ENCODE measurements around the gene ST6GAL1.

Gene ST6GAL1

GRCh38 chr3:187084126-187084525 is 153.8 kb downstream of the ST6GAL1 start:
- H3K4me3 ChIP-seq: no peak overlapping the region
- no peak overlapping the region for H3K27ac ChIP-seq
- TF ChIP-seq CTCF (IDR thresholded peaks at IDR 0.05): no peak
- no peak for DNase-seq (ENCODE audit: low spot score)

- TF ChIP-seq CTCF (IDR thresholded peaks at IDR 0.05): no peak
- Histone ChIP-seq H3K4me3 (no peak overlapping the region), H3K27ac (peak overlapping the region; percentile 6 to 62)
- DNase-seq (ENCODE audit: low spot score): no peak
Observed at GRCh38 chr3:187084580-187084979, 154.3 kb downstream of the ST6GAL1 start.

GRCh38 chr3:187085021-187085666 is 154.8 kb downstream of the ST6GAL1 start:
- TF ChIP-seq CTCF (IDR thresholded peaks at IDR 0.05): no peak
- H3K4me3 ChIP-seq: no peak overlapping the region
- H3K27ac ChIP-seq: peak overlapping the region; percentile 6 to 62
- DNase-seq (ENCODE audit: low spot score): no peak

GRCh38 chr3:187085933-187086332 is 155.6 kb downstream of the ST6GAL1 start:
- no peak for DNase-seq (ENCODE audit: low spot score)
- TF ChIP-seq CTCF (IDR thresholded peaks at IDR 0.05): no peak
- H3K27ac ChIP-seq: no peak overlapping the region
- H3K4me3 ChIP-seq: no peak overlapping the region

GRCh38 chr3:187086831-187087230 is 156.5 kb downstream of the ST6GAL1 start:
- Histone ChIP-seq H3K4me3 (no peak overlapping the region), H3K27ac (no peak overlapping the region)
- DNase-seq (ENCODE audit: low spot score): no peak
- TF ChIP-seq CTCF (IDR thresholded peaks at IDR 0.05): no peak

- TF ChIP-seq CTCF (IDR thresholded peaks at IDR 0.05): no peak
- no peak overlapping the region for H3K4me3 ChIP-seq
- H3K27ac ChIP-seq: no peak overlapping the region
- no peak for DNase-seq (ENCODE audit: low spot score)
Observed at GRCh38 chr3:187088701-187089100, 158.4 kb downstream of the ST6GAL1 start.

GRCh38 chr3:187093320-187093719 is 163.0 kb downstream of the ST6GAL1 start:
- H3K27ac ChIP-seq: no peak overlapping the region
- H3K4me3 ChIP-seq: no peak overlapping the region
- no peak for DNase-seq (ENCODE audit: low spot score)
- TF ChIP-seq CTCF (IDR thresholded peaks at IDR 0.05): no peak
